ENCODE measurements around the gene BMPR2. TPM values are rescaled to one million over a fixed set of nuclear protein-coding genes. Genes with fewer than 3 reads are reported as not detected.
A peak's percentile ranks its signal among the peaks of the same experiment; 100 is the strongest.

Gene BMPR2
- total and polyA plus RNA-seq, 2 of the 4 experiments (the other 2 are of a cell fraction), result 17.0 to 30.1 TPM

GRCh38 chr2:202337151-202337550, 39.0 kb upstream of the BMPR2 start:
- Histone ChIP-seq H3K4ac (ENCODE audit: low read depth, low read length) (no peak overlapping the region), H2BK15ac (ENCODE audit: low read depth, low read length) (no peak overlapping the region), H4K20me1 (ENCODE audit: insufficient read depth, low read length) (peaks cover 3% of the 10 kb centered on the region; the same call in 1 of the 2 replicates), H3K4me3 (ENCODE audit: insufficient read depth, low read depth, low read length) (no peak overlapping the region), H3K9me1 (ENCODE audit: insufficient read depth, low read length) (peaks cover 19% of the 10 kb centered on the region), H3K23ac (ENCODE audit: low read depth, low read length) (no peak overlapping the region), H3K27ac (ENCODE audit: insufficient read depth, low read length) (no peak overlapping the region), H3K14ac (replicated peaks; ENCODE audit: low read depth, low read length) (no peak overlapping the region), H2BK5ac (ENCODE audit: low read depth, low read length, poor library complexity, severe bottlenecking) (no peak overlapping the region), H4K8ac (ENCODE audit: low read depth in 2 of 2, low read length in 2 of 2) (peak overlapping the region in 1 of 2 experiments; percentile 23; a peak in 1 of 4 replicates), H2BK20ac (ENCODE audit: low read depth, low read length) (no peak overlapping the region), H2BK120ac (ENCODE audit: low read depth, low read length) (no peak overlapping the region), H2AK5ac (ENCODE audit: low read depth, low read length) (no peak overlapping the region), H3K56ac (ENCODE audit: extremely low read depth, insufficient read depth, low read length) (no peak overlapping the region), H2AFZ (replicated peaks; ENCODE audit: low read length, poor library complexity) (peak overlapping the region; percentile 26), H2AK9ac (replicated peaks; ENCODE audit: low read depth, low read length, poor library complexity) (no peak overlapping the region), H3K79me1 (ENCODE audit: low read depth in 1 of 2, low read length in 2 of 2) (0 out of 4 replicates have a peak, but pooled peaks cover 0 to 8% of the 10 kb centered on the region in 2 experiments), H3K27me3 (ENCODE audit: control insufficient read depth, insufficient read depth, low read length) (no peaks in the 10 kb centered on the region), H3K9ac (ENCODE audit: low read depth, low read length) (no peak overlapping the region), H3K36me3 (ENCODE audit: control insufficient read depth, insufficient read depth, low read length) (no peaks in the 10 kb centered on the region), H3K4me2 (ENCODE audit: low read depth, low read length) (no peak overlapping the region), H4K5ac (ENCODE audit: low read depth, low read length) (no peak overlapping the region), H3K9me3 (ENCODE audit: control insufficient read depth, insufficient read depth, low read length) (no peaks in the 10 kb centered on the region), H3K18ac (ENCODE audit: low read depth, low read length) (no peak overlapping the region), H4K91ac (ENCODE audit: insufficient read depth, low read depth, low read length) (0 out of 2 replicates have a peak overlapping the region, but pooled peaks have one; percentile 8), H3K4me1 (ENCODE audit: control insufficient read depth, insufficient read depth, low read length) (peaks cover 3% of the 10 kb centered on the region; the same call in 1 of the 2 replicates)
- no peak for DNase-seq
- no peak for TF ChIP-seq SMC3 (IDR thresholded peaks at IDR 0.05; ENCODE audit: low read depth, low read length)
- no peak for TF ChIP-seq CEBPB (IDR thresholded peaks at IDR 0.05; ENCODE audit: low read depth, low read length)
- no peak for TF ChIP-seq MAZ (IDR thresholded peaks at IDR 0.05; ENCODE audit: borderline replicate concordance, low read depth, low read length)
- TF ChIP-seq ELK1 (IDR thresholded peaks at IDR 0.05; ENCODE audit: borderline replicate concordance, low read depth, low read length), result no peak
- no peak for TF ChIP-seq CHD1 (IDR thresholded peaks at IDR 0.05; ENCODE audit: low read depth, low read length)
- TF ChIP-seq FOS (IDR thresholded peaks at IDR 0.05; ENCODE audit: low read depth, low read length), result no peak
- no peak for TF ChIP-seq RAD21 (IDR thresholded peaks at IDR 0.05; ENCODE audit: low read length)
- TF ChIP-seq MXI1 (IDR thresholded peaks at IDR 0.05; ENCODE audit: borderline replicate concordance, low read depth, low read length), result no peak
- no peak for TF ChIP-seq RFX5 (IDR thresholded peaks at IDR 0.05; ENCODE audit: low read depth, low read length)
- TF ChIP-seq POLR2A (IDR thresholded peaks at IDR 0.05; ENCODE audit: low read depth, low read length), result no peak
- no peak for TF ChIP-seq CTCF (conservative IDR thresholded peaks at IDR 0.05; ENCODE audit: low read depth, low read length)
- TF ChIP-seq MAFK (IDR thresholded peaks at IDR 0.05; ENCODE audit: low read depth, low read length), result no peak
- no peak for TF ChIP-seq BHLHE40 (IDR thresholded peaks at IDR 0.05; ENCODE audit: low read depth, low read length)
- TF ChIP-seq RCOR1 (IDR thresholded peaks at IDR 0.05; ENCODE audit: insufficient replicate concordance, low read length), result no peak
- TF ChIP-seq NFE2L2 (IDR thresholded peaks at IDR 0.05; ENCODE audit: low read depth, low read length), result no peak
- TF ChIP-seq USF2 (IDR thresholded peaks at IDR 0.05; ENCODE audit: low read depth, low read length), result no peak
- intact Hi-C loops (cut with micrococcal nuclease) (no loop called here), dilution Hi-C loops (cut with HindIII; ENCODE audit: low sequenced_read_pairs, unreplicated experiment) (no loop called here), in situ Hi-C loops (cut with MboI; ENCODE audit: low sequenced_read_pairs) (no loop called here)
- WGBS, 2 experiments (ENCODE audit: extremely low coverage in 2 of 2, insufficient read length in 1 of 2), result 0% methylated on average over 1 of the region's 2 CpGs; no CpG with 5 or more reads in 1 of the 2 experiments
- CTCF ChIA-PET, result no interaction called here
- ATAC-seq (ENCODE audit: low read depth), result no peak
- no TSS peak for BruUV-seq (replicated peaks)
- POLR2A ChIA-PET (ENCODE audit: unreplicated experiment), result no interaction called here
